GM18873 (cell line): ENCODE measurements around the gene ARID4B.
"Not testable (repeated sequence)": the region's sequence is repeated elsewhere in the genome, so short reads cannot be mapped to it uniquely, and the experiment has no call there.

Source experiments
- ATAC-seq: cut with Tn5 transposase; IDR thresholded peaks from one replicate; pipeline ENCODE4 v1.9.1; 2021; ENCODE audit warnings: mild to moderate bottlenecking, moderate library complexity, moderate number of reproducible peaks; ENCODE audit not compliant: unreplicated experiment, low FRiP score

Gene ARID4B

DNA sequence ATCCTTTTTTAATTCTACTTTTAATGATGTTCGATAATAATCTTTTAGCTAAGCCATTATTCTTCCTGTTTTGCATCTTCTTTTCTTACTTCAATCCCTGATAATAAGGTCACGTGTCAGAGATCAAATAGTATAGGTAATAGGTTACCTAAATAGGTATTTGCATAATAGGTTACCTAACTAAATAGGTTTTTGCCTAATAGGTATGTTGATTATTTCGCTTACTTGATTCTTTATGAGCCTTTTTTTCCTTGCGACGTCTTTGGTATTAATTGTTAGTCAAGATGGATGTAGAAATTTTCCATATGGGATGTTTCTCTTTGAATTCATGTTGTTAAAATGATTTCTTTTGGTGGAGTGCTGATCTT, 2.9 kb upstream of the ARID4B start:
- no peak for ATAC-seq

DNA sequence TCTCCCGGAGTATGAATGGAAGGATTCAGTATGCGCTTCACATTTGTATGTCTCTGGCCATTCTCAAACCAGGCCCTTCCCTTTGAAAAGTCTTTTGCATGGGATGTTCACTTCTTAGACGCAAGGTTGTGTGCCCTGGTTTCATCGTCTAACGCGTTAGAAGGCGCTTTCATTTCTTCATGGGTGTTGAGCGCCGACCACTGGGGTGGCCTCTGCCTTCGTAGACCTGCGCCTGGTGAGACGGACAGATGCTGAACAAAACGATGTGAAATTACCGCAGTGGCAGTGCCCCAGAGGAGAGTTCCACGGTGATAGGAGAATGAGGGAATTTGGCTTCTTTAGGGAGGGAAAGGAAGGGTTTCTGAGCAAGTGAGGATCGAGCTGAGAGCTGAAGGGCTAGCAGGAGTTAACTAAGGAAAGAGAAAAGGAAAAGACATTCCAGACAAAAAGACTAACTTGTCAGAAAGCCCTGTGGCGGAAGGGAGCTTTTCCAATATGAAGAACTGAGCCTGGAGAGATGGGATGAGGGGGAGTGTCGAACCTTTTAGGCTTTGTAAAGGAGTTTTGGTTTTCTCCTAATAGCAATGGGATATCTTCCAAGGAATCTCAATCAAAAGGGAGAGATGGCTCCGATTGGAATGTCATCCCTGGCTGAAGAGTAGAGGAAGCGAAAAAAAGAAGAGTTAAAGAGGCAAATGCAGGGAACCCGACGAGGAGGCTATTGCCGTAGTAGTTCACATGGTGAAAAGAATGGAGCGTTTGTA, 1.3 kb upstream of the ARID4B start:
- no peak for ATAC-seq

DNA sequence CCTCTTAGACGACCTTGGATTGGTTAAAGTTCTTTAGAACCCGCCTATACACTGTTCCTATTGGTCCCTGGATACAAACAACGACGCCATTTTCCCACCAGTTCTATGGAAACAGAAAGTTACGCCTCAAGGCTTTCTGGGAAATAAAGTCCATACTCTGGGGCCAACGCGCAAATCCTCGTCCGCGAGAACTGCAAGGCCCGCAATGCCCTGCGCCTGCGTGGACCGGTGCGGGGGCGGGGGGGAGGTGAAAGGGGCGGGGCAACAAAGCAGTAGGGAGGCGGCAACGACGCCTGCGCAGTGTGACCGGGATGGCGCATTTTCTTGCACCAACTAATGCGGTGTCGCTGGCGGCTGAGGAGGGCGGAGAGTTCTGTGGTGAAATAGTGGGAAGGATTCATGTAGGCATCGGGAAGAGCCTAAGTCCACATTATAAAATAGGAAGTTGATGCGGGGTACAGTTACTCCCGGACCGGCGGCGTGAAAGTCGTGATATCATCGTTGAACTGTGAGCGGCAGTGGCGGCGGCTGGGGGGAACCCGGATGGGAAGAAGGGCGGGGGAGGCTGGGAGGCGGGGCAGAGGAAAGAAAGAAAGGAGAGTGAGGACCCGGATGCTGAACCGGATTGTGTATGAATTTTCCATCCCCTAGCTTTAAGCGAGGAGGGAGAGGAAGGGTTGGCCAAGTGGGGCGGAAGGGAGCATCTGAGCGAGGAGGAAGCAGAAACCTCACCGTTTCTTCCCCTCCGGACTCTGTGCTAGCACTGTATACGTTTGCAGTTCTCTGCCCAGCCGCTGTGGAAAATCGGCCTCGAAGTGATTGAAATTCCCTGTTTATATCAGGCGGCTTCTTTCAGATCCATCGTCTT, 526 bp upstream of the ARID4B start, which contains the start of gene GGPS1:
GGPS1 (plus strand) TSS at position 300 of the 868 bp plus-strand sequence. CDS start 6,695 bp downstream, outside the sequence.
- peak; percentile 66 for ATAC-seq

DNA sequence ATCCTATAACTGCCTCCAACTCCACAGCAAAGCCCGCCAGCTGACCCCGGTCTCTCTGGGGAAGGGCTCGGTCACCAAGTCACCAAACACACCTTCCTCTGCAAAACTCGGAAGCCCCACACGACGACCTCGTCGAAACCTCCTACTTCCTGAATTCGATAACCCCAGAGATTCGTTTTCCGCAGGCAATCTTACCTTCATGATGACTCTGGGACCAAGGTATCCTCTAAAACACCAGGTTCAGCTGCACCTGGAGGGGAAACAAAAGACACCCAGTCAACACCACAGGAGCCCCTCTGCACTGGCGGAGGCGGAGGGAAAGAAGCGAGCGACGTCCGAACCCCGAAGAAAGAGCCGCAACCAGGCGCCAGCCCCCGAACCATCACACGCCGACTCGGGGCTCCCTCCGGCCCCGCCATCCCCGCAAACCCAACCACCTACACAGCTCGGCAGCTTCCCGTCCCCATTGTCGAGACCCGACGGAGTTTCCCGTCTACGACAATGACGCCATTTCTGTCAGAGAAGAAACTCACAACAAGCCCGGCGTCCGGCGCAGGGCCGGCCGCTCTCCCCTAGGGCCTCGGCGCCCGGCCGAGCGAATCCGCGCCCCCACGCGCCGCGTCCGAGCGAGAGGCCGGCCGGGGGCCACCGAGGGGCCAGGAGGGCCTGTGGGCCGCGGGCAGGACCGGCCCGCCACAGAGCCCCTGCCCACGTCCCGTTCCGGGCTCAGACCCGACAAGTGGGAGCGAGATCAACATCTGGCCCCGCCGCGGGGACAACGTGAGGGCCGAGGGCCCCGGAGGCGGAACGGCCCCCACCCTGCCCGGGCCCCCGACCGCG, 1.0 kb downstream of the ARID4B start:
- no peak for ATAC-seq

DNA sequence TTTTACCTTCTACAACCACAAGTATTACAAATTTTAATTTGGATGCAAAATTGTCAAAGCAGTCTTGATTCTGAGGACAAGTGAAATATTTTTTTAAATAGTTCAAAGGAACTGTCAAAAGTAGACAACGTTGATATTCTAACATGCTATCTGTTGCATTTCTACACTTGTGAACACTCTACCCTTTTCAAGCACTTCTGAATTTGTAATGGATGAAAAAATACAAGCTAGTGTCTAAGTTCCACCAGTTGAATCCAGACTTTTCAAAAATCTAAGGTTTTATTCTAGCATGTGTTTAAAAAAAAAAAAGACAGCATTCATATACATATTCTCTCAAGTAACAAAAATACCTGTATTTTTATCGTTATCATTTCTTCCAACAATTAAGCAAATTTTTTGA, 2.1 kb downstream of the ARID4B start:
- no peak for ATAC-seq

DNA sequence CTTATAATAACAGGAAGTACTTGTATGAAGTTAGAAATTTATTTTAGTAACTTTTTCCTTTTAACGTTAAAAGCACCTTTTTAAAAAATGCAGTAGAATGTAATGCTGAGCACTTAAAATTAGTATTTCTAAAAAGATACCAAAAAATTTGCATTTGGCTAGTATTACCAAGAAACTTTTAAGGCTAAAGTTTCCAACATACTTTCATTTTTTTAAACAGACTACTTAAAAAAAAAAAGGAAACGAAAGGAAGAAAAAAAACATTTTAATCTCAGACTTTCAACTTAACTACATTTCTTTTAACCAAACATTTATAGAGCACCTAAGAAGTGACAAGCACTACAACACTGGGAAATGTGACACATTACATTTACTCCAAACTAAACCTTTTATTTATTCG, 2.8 kb downstream of the ARID4B start:
- ATAC-seq: no peak

DNA sequence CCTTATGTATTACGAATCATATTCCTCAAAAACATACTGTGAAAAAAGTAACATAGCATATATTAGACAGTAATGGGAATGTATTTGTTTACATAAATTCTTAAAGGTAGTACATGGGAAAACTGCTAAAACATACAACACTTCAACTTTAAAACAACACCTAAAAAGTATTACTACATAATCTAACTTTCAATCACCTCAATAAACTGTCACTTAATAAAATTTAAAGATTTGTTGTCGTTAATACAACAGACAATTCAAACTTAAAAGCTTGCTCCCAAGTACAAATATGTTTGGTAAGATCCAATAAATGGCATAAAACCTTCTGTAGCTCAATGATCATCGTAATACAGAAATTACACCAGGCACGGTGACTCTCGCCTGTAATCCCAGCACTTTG, 3.7 kb downstream of the ARID4B start:
- no peak for ATAC-seq

DNA sequence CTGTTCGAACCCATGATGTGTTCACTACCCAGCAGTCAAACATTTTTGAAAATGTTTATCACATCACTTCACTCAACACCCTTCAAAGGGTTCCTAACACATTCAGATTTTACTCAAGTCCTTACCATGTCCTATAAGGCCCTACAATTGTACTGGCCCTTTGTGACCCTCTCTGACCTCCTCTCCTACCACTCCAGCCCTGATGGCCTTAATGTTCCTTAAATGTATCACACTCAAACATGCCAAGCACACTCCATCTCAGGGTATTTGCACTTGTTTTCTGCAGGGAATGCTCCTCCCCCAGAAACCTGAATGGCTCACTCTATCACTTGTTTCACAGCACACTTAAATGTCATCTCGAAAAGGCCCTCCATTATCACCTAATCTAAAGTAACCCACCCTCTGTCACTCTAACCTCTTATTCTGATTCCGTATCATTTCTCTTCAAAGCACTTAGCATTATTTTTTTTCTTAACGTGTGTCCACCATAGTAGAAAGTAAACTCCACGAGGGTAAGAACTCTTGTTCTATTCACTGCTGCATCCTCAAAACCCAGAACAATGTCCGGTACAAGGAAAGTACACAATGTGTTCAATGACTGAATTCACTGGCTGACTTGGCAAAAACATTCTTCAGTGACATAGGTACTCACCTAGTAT, 7.3 kb downstream of the ARID4B start:
- no peak for ATAC-seq

DNA sequence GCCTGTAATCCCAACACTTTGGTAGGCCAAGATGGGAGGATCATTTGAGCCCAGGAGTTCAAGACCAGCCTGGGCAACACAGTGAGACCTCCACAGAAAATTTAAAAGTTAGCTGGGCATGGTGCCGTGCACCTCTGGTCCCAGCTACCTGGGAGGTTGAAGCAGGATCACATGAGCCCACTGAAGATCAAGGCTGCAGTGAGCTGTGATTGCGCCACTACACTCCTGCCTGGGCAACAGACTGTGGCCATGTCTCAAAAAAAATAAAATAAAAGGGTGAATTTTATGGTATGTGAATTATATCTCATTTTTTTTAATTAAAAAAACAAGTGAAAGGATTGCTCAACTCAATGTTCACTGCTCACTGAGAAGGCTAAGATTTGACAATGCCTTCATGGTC, 8.7 kb downstream of the ARID4B start:
- no peak for ATAC-seq

DNA sequence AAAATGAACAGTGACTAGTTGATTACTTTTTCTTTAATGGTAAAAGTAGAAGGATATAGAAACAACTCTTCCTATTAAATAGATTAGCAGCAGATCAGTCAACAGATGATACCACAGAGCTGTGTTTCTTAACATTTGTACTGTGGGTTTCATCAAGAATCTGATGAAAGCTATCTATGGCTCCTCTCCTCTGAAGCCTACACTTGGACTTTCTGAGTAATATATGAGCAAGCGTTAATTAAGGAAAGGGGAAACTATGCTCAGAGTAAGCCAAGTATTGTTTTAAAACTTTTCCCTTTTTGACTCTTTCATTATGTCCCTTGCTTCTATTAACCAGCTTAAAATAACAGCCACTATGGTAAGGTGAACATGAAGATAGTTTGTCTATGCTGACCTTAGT, 10.8 kb downstream of the ARID4B start:
- ATAC-seq: no peak

DNA sequence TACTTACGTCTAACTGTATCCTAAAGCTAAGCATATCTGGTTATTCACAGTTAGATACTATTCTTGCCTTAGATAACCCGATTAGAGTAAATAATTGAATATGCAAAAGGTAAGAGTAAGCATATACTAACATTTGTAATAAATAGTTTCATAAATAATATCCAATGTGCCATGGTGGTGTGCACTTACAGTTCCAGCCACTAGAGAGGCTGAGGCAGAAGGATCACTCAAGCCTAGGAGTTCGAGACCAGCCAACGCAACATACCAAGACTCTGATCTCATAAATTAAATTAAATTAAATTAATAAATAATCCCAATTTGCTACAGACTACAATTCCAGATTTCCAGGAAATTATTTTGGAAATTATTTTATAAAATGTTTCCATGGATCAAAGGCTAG, 12.2 kb downstream of the ARID4B start:
- no peak for ATAC-seq

DNA sequence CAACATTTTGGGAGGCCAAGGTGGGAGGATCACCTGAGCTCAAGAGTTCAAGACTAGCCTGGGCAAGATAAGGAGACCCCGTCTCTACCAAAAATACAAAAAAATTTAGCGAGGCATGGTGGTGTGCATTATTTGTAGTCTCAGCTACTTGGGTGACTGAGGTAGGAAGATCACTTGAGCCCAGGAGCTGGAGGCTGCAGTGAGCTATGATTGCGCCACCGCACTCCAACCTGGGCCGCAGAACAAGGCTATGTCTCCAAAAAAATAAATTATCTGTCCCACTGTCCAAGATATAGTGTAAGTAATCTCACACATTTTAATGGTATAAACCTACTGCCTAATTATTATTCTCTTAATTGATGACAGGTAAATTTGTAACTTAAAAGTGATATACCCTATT, 12.8 kb downstream of the ARID4B start:
- no peak for ATAC-seq

DNA sequence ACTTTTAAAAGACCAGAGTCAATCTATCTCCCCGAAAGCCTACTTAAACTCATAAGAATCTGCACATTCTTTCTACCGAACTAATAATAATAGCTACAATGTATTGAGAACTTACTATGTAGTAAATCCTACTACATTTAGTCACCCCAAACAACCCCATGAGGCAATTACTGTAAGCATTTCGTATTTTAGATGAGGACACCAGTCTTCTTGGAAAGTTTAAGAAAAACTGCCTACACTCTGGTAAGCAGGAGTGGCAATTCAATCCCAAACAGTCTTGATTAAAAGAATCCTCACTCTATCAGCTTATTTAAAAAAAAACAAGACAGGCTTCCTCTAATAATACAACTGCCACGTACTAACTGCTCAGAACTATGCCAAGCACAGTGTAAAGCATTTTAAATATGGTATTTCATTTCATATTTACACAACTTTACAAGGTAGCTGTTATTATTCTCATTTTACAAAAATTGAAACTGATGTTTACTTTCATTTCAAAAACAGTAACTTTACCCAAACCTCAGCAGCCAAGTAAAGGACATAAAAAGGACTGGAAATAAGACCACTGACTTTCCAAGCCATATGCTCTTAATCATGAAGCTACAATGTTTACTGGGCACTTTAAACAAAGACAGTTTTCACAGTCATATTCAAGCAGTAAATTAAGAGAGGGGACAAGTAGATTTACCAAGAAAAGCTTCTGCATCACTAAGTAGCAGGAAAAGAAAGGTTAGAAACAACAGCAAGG, 13.9 kb downstream of the ARID4B start:
- no peak for ATAC-seq

DNA sequence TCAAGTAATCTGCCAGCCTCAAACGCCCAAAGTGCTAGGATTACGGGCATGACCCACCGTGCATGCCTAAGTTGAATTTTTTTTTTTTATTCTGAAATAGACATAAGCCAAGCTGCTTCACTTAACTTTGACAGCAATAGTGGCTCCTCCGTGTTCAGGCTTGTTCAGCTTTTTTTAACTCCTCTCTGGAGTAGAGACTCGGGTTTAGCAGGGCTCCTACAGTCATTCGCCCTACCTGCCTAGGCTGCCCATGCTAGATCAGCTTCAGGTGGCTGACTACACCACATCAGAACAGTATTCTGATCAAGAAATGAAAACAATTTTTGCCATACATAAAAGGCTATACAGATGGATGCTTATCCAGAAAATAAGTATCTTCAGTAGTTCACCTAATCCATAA, 14.7 kb downstream of the ARID4B start:
- no peak for ATAC-seq

DNA sequence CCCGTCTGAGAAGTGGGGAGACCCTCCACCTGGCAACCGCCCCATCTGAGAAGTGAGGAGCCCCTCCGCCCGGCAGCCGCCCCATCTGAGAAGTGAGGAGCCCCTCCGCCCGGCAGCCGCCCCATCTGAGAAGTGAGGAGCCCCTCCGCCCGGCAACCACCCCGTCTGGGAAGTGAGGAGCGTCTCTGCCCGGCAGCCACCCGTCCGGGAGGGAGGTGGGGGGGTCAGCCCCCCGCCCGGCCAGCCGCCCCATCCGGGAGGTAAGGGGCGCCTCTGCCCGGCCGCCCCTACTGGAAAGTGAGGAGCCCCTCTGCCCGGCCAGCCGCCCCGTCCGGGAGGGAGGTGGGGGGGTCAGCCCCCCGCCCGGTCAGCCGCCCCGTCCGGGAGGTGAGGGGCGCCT, 18.8 kb downstream of the ARID4B start:
- not testable (repeated sequence) for ATAC-seq

DNA sequence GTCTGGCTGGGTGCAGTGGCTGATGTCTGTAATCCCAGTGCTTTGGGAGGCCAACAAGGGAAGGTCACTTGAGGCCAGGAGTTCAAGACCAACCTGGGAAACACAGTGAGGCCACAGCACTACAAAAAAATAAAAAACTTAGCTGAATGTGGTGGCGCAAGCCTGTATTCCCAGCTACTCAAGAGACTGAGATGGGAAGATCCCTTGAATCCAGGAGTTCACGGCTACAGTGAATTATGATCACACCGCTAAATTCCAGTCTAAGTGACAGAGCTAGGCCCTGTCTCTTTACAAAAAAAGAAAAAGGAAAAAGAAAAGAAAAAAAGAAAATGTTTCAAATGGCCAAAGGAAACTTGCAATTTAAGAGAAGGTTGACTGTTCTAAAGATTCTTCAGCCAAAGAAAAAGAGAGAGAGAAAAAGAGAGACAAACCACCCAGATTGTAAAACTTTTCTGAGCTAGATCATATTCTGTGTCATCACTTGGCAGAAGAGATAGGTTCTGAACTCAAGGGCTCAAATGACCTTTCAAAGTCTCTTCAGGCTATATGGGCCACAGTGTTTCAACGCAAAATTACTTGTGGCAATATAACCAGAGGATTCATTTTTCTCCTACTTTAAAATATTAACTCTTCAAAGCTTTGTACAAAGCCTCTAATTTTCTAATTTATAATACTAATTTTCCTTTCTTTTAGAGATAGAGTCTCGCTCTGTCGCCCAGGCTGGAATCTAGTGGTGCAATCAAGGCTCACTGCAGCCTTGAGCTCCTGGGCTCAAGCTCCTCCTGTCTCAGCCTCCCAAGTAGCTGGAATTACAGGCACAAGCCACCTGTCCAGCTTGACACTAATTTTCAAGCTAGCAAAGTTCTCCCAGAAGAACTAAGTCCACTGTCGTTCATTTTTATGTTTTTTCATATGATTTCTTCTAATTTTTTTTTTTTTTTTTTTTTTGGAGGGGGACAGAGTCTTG, 20.5 kb downstream of the ARID4B start:
- ATAC-seq: no peak

DNA sequence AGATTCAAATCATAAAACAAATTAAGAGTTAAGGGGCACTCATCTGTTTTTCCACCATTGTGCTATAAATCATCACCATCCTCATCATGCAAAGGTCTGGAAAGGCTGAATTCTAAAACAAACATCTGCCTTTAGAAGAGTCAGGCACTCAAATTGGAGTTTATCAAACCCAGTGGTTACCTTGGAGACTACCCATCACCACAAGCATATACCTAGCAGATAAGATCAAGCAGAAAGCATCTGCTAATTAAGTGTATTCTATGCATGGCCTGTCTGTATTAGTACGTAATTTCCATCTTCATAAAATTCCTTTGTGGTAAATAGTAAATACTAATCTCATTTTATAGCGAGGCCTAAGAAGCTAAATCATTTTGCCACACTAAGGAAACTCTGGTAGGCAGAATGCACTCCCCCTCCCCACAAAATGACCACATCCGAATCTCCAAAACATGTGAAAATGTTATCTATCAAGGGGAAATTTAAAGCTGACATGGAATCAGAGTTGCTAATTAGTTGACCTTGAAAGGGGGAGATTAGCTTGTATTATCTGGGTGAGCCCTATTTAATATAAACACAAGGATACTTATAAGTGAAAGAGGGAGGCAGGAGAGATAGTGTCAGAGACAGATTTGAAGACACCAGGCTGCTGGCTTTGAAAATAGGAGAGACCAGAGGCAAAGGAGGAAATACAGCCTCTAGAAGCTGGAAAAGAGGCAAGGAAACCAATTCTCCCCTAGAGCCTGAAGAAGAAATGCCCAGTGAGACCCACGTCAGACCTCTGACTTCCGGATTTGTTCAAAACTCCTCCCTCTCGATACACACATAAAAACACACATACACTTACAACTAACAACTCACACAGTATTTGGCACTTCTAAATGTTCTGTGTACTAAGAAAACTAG, 23.2 kb downstream of the ARID4B start:
- no peak for ATAC-seq

DNA sequence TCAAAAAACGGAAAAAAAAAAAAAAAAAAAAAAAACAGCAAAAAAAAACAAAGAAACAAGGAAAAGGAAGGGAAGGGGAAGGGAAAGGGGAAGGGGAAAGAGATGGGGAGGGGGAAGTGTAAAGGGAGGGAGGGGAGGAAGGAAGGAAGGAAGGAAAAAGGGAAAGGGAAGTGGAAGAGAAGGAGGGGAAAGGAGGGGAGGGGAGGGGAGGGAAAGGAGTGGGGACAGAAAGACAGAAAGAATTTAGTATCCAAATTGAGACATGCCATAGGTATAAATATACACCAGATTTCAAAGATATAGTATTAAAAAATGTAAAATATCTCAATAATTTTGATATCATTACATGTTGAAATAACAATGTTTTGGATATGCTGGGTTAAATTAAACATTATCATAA, 25.8 kb downstream of the ARID4B start:
- no peak for ATAC-seq
